Ascending aorta (tissue), 2 donors: ENCODE results near the gene TSPAN33. TPM values are rescaled to one million over a fixed set of nuclear protein-coding genes. Genes with fewer than 3 reads are reported as not detected.
"Not testable (repeated sequence)": the region's sequence is repeated elsewhere in the genome, so short reads cannot be mapped to it uniquely, and the experiment has no call there.

Experiments used
- DNase-seq, 2 donors: peaks; one replicate each; pipeline ENCODE4 v3.0.0-alpha.2; 2019; ENCODE audit warnings: low spot score in 2 of 2
- H3K27ac ChIP-seq, 2 donors: fragments of 200-600 bp; sonication (generic); one replicate each; pipeline ENCODE4 v1.5.1; 2016 to 2017; ENCODE audit warnings: mild to moderate bottlenecking in 1 of 2
- H3K27me3 ChIP-seq: fragments of 200-600 bp; sonication (generic); one replicate; pipeline ENCODE4 v1.5.1; 2017
- H3K36me3 ChIP-seq, 2 donors: fragments of 200-600 bp; sonication (generic); one replicate each; pipeline ENCODE4 v1.5.1; 2016
- H3K4me1 ChIP-seq, 2 donors: fragments of 200-600 bp; sonication (generic); one replicate each; pipeline ENCODE4 v1.5.1; 2016 to 2017; ENCODE audit warnings: mild to moderate bottlenecking in 1 of 2
- H3K4me3 ChIP-seq, 2 donors: fragments of 200-600 bp; sonication (generic); one replicate each; pipeline ENCODE4 v1.5.1; 2016 to 2017; ENCODE audit warnings: mild to moderate bottlenecking in 1 of 2
- H3K9me3 ChIP-seq, 2 donors: fragments of 200-600 bp; sonication (generic); one replicate each; pipeline ENCODE4 v1.5.1; 2016
- intact Hi-C: fragments of 100-400 bp; cut with DNase I; formaldehyde crosslinking; loops from one replicate; pipeline ENCODE4 v1.15.1; 2023
- total RNA-seq: library from RNA; depleted of rRNA; stranded (reverse); fragments of >200 nt; gene quantifications from one replicate; pipeline ENCODE4 v1.1.0, GENCODE V29; 2016
- TF ChIP-seq, protein P1 (sequence below), 3 experiments: fragments of 200-600 bp in 2 of 3; fragments of 450-650 bp in 1 of 3; sonication (generic) in 2 of 3; IDR thresholded peaks; one replicate each; pipeline ENCODE4 v1.5.1; 2016 to 2019; ENCODE audit warnings: antibody characterized with exemption in 3 of 3, mild to moderate bottlenecking in 1 of 3, moderate library complexity in 1 of 3

Gene TSPAN33
- total RNA-seq, 1 donor from 2014 or later = 8.1 TPM

DNA sequence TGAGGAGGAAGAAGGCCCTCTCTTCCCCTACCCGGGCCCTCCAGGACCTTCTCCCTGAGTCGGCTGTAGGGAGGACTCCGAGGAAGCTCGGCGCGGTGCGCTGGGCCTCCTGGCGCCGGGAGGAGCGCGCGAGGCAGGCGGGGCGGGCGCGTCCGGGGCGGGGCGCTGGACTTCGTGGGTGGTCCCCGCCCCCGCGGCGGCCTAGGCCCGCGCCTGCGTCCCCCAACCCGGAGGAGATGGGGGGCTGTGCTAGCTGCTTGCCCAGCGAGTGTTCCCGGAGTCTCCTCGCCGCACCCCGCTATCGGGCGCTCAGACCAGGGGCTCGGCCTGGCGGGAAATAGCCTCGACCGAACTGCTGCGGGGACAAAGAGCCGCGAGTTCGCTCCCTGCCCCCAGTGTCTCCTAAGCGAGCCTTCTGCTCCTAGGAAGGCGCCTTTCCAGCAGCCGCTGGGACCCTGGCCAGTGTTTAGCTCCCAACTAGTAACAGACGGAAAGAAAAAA lies 24.7 kb downstream of the TSPAN33 start:
- DNase-seq = no peak
- TF ChIP-seq, protein P1, sequence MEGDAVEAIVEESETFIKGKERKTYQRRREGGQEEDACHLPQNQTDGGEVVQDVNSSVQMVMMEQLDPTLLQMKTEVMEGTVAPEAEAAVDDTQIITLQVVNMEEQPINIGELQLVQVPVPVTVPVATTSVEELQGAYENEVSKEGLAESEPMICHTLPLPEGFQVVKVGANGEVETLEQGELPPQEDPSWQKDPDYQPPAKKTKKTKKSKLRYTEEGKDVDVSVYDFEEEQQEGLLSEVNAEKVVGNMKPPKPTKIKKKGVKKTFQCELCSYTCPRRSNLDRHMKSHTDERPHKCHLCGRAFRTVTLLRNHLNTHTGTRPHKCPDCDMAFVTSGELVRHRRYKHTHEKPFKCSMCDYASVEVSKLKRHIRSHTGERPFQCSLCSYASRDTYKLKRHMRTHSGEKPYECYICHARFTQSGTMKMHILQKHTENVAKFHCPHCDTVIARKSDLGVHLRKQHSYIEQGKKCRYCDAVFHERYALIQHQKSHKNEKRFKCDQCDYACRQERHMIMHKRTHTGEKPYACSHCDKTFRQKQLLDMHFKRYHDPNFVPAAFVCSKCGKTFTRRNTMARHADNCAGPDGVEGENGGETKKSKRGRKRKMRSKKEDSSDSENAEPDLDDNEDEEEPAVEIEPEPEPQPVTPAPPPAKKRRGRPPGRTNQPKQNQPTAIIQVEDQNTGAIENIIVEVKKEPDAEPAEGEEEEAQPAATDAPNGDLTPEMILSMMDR (IDR thresholded peaks at IDR 0.05) = no peak
- Histone ChIP-seq H3K4me1 (peaks cover 0 to 3% of the 10 kb centered on the region in 2 donors), H3K4me3 (peak overlapping the region; percentile 63 to 67), H3K27me3 (no peaks in the 10 kb centered on the region), H3K36me3 (no peaks in the 10 kb centered on the region), H3K27ac (peak overlapping the region; percentile 24 to 48), H3K9me3 (no peaks in the 10 kb centered on the region)
- intact Hi-C loops = no loop called here

DNA sequence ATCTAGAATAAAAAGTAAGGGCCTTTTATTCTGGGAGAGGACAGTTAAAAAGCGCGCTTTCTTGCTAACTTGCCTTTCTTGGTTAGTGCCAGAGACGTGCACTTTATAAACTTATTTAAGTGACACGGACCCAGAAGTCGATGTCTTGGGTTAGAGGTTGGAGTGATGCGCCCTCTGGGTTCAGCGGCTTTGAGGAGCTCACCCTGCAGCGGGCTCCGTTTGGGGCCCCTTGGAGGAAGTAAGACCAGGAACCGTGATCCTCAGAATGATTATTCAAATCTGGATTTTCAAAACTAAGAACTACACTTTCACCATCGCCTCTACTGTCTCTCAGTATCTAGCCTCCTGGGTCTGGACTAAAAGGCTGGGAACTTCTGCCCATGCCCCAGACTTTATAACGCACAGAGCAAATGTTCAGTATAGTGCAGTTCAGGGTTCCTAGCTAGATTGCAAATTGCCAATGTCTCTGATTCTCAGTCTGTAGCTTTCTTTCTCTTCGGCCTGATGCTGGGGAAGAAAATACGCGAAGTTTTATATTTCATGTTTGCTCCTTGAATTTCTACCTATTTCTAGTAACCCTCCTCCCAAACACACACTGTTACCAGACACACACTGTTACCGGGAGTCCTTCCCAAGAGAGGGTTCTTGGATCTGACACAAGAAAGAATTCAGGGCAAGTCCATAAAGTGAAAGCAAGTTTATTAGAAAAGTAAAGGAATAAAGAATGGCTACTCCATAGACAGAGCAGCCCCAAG lies 25.4 kb downstream of the TSPAN33 start:
- no peaks in the 10 kb centered on the region for H3K27me3 ChIP-seq
- peaks cover 0 to 3% of the 10 kb centered on the region in 2 donors for H3K4me1 ChIP-seq
- H3K36me3 ChIP-seq = no peaks in the 10 kb centered on the region
- no peaks in the 10 kb centered on the region for H3K9me3 ChIP-seq
- TF ChIP-seq, protein P1 (IDR thresholded peaks at IDR 0.05) = no peak
- peak overlapping the region; percentile 63 to 67 for H3K4me3 ChIP-seq
- peak overlapping the region in 1 of 2 donors; percentile 24 for H3K27ac ChIP-seq
- intact Hi-C loops = loop anchor here (1.0 kb wide), 1 partner anchor 18 kb away; the partner anchor contains the start of gene SMO
- no peak for DNase-seq

DNA sequence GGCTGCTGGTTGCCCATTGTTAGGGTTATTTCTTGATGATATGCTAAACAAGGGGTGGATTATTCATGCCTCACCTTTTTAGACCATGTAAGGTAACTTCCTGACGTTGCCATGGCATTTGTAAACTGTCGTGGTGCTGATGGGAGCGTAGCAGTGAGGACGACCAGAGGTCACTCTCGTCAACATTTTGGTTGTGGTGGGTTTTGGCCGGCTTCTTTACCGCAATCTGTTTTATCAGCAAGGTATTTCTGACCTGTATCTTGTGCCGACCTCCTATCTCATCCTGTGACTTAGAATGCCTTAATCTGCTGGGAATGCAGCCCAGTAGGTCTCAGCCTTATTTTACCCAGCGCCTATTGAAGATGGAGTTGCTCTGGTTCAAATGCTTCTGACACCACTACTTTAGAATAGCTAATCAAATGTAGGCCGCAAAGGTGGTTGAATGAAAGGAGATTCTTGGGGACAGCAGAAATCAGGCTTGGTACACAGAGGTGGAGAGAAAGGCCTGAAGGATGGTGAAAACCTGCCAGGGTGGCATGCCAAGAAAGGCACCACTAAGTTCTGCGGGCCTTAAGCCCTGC lies 26.0 kb downstream of the TSPAN33 start:
- peaks cover 0 to 3% of the 10 kb centered on the region in 2 donors for H3K4me1 ChIP-seq
- no peak overlapping the region for H3K27ac ChIP-seq
- no peak for DNase-seq
- no peaks in the 10 kb centered on the region for H3K36me3 ChIP-seq
- no peaks in the 10 kb centered on the region for H3K27me3 ChIP-seq
- TF ChIP-seq, protein P1 (IDR thresholded peaks at IDR 0.05) = no peak
- no peaks in the 10 kb centered on the region for H3K9me3 ChIP-seq
- H3K4me3 ChIP-seq = no peak overlapping the region
- intact Hi-C loops = loop anchor here (1.0 kb wide), 1 partner anchor 18 kb away; the partner anchor contains the start of gene SMO

DNA sequence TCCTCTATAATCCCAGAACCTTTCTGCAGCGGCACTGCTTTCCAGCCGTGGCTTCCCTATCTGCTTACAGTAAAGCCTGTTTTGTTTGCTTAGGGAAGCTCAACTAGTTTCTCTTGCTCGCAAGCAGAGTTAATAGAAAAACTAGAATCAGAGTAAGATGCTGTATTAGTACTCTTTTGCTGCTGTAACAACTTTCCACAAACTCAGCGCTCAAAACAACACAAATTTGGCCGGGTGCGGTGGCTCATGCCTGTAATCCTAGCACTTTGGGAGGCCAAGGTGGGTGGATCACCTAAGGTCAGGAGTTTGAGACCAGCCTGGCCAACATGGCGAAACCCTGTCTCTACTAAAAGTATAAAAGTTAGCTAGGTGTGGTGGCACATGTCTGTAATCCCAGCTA lies 29.4 kb downstream of the TSPAN33 start:
- intact Hi-C loops, H3K27me3 ChIP-seq, H3K36me3 ChIP-seq, H3K4me3 ChIP-seq, H3K9me3 ChIP-seq, H3K4me1 ChIP-seq, H3K27ac ChIP-seq, DNase-seq: not testable (repeated sequence)

DNA sequence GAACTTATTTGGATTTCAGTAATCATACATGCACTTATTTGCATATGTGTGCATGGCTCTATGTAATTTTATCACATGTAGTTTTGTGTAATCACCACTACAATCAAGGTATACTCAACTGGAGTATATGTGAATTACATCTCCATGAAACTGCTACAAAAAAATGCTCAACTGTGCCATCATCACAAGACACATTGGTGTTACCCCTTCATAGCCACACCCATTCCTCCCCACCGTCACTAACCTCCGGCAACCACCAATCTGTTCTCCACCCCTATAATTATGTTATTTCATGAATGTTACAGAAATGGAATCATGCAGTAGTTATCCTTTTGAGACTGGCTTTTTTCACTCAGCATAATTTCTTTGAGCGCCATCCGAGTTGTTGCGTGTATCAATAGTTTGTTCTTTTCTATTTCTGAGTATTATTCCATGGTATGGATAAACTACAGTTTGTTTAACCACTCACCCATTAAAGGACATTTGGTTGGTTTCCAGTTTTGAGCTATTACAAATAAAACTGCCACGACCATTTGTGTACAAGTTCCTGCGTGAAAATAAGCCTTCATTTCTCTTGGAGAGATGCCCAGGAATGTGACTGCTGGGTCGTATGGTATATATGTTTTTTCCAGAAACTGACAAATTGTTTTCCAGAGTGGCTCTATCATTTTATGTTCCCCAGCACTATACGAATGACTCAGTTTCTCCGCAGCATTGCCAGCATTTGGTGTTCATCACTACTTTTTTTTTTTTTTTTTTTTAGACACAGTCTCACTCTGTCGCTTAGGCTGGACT lies 32.6 kb downstream of the TSPAN33 start:
- Histone ChIP-seq H3K4me3 (no peak overlapping the region), H3K4me1 (no peaks in the 10 kb centered on the region), H3K36me3 (no peaks in the 10 kb centered on the region), H3K9me3 (no peaks in the 10 kb centered on the region), H3K27ac (no peak overlapping the region), H3K27me3 (no peaks in the 10 kb centered on the region)
- TF ChIP-seq, protein P1 (IDR thresholded peaks at IDR 0.05) = no peak
- intact Hi-C loops = no loop called here
- no peak for DNase-seq
